Uterus (tissue), 2 donors: ENCODE results near the gene DENND4C.

ENCODE experiments used
- POLR2A ChIP-seq, 2 donors: fragments of 450-650 bp; IDR thresholded peaks; one replicate each; pipeline ENCODE4 v1.6.1; 2016; ENCODE audit warnings: antibody characterized with exemption in 2 of 2, mild to moderate bottlenecking in 1 of 2, moderate library complexity in 1 of 2
- TF ChIP-seq, protein P1 (sequence below), 4 experiments: fragments of 200-600 bp in 2 of 4; fragments of 450-650 bp in 2 of 4; sonication (generic) in 2 of 4; IDR thresholded peaks; one replicate each; pipeline ENCODE4 v1.5.1; 2016 to 2019; ENCODE audit warnings: antibody characterized with exemption in 4 of 4, mild to moderate bottlenecking in 2 of 4, moderate library complexity in 1 of 4

DNA sequence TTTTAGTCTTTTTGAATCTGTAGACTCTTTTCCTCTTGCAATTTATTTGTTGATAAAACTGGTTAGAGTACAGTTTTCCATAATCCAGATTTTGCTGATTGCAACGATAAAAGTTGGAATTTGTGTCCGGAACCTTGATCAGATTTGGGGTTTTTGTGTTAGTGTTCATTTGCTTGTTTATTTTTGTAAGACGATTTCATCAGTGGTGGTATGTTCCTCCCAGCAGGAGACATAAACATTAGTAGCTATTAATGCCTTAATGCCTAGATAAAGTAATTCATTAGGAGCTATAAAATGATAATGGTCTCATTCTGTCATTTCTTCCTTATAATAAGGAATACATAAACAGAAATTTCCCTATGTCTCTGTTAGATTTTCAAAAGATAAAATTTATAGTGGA is 128.2 kb downstream of the DENND4C start:
- TF ChIP-seq, protein P1, sequence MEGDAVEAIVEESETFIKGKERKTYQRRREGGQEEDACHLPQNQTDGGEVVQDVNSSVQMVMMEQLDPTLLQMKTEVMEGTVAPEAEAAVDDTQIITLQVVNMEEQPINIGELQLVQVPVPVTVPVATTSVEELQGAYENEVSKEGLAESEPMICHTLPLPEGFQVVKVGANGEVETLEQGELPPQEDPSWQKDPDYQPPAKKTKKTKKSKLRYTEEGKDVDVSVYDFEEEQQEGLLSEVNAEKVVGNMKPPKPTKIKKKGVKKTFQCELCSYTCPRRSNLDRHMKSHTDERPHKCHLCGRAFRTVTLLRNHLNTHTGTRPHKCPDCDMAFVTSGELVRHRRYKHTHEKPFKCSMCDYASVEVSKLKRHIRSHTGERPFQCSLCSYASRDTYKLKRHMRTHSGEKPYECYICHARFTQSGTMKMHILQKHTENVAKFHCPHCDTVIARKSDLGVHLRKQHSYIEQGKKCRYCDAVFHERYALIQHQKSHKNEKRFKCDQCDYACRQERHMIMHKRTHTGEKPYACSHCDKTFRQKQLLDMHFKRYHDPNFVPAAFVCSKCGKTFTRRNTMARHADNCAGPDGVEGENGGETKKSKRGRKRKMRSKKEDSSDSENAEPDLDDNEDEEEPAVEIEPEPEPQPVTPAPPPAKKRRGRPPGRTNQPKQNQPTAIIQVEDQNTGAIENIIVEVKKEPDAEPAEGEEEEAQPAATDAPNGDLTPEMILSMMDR (IDR thresholded peaks at IDR 0.05) = no peak
- no peak for TF ChIP-seq POLR2A (IDR thresholded peaks at IDR 0.05)
